CD14-positive monocyte (primary cell): ENCODE results near the gene PON3. TPM values are rescaled to one million over a fixed set of nuclear protein-coding genes. Genes with fewer than 3 reads are reported as not detected.

Source experiments
- DNase-seq, 3 donors: peaks; one replicate each; pipeline ENCODE4 v3.0.0-alpha.2; 2011 to 2022
- H2AFZ ChIP-seq: 2 replicates; pipeline ENCODE4 v1.6.0; 2012; ENCODE audit warnings: mild to moderate bottlenecking, low read depth, low read length, inconsistent platforms; ENCODE audit not compliant: insufficient read depth, poor library complexity, severe bottlenecking
- H3K27ac ChIP-seq, 2 donors: 1 replicate in 1 of 2; 2 replicates in 1 of 2; pipeline ENCODE4 v1.5.1; 2012 to 2013; ENCODE audit warnings: low read length in 2 of 2, control low read depth in 1 of 2, inconsistent platforms in 1 of 2, low read depth in 1 of 2, mild to moderate bottlenecking in 1 of 2
- H3K27me3 ChIP-seq, 2 donors: one replicate each; pipeline versions ENCODE4 v1.6.0 to v1.6.1; 2011 to 2013; ENCODE audit warnings: low read length in 2 of 2; ENCODE audit not compliant: control insufficient read depth in 2 of 2, insufficient read depth in 2 of 2
- H3K36me3 ChIP-seq, 2 donors: replicated peaks in 1 of 2; 1 replicate in 1 of 2; 2 replicates in 1 of 2; pipeline versions ENCODE4 v1.5.1 to v1.6.1; 2012 to 2013; ENCODE audit warnings: low read length in 2 of 2, control low read depth in 1 of 2, inconsistent platforms in 1 of 2, mild to moderate bottlenecking in 1 of 2; ENCODE audit not compliant: insufficient read depth in 2 of 2, control insufficient read depth in 1 of 2
- H3K4me1 ChIP-seq, 2 donors: 1 replicate in 1 of 2; 2 replicates in 1 of 2; pipeline versions ENCODE4 v1.5.1 to v1.6.1; 2012 to 2013; ENCODE audit warnings: low read length in 2 of 2, control low read depth in 1 of 2, inconsistent platforms in 1 of 2, mild to moderate bottlenecking in 1 of 2, moderate library complexity in 1 of 2; ENCODE audit not compliant: insufficient read depth in 2 of 2, control insufficient read depth in 1 of 2
- H3K4me2 ChIP-seq: replicated peaks from 2 replicates; pipeline ENCODE3; 2012; ENCODE audit warnings: low read length, moderate library complexity, mild to moderate bottlenecking; ENCODE audit not compliant: poor library complexity, severe bottlenecking; ENCODE audit errors: extremely low read depth
- H3K4me3 ChIP-seq, 3 experiments: fragments of 200-600 bp in 1 of 3; sonication (generic) in 1 of 3; replicated peaks in 1 of 3; 1 replicate in 2 of 3; 2 replicates in 1 of 3; pipeline ENCODE4 v1.5.1; 2011 to 2013; ENCODE audit warnings: low read length in 3 of 3, mild to moderate bottlenecking in 3 of 3, control low read depth in 2 of 3, low read depth in 2 of 3, inconsistent platforms in 1 of 3, moderate library complexity in 1 of 3
- H3K79me2 ChIP-seq: 2 replicates; pipeline ENCODE4 v1.6.0; 2012; ENCODE audit warnings: mild to moderate bottlenecking, control low read depth, inconsistent platforms, low read length, moderate library complexity; ENCODE audit not compliant: insufficient read depth
- H3K9ac ChIP-seq: 2 replicates; pipeline ENCODE4 v1.6.0; 2017; ENCODE audit warnings: low read length, mild to moderate bottlenecking; ENCODE audit not compliant: insufficient read depth, poor library complexity, severe bottlenecking
- H3K9me3 ChIP-seq, 2 donors: replicated peaks in 1 of 2; 1 replicate in 1 of 2; 2 replicates in 1 of 2; pipeline versions ENCODE4 v1.5.1 to v1.6.1; 2012 to 2013; ENCODE audit warnings: low read length in 2 of 2, control low read depth in 1 of 2; ENCODE audit not compliant: control insufficient read depth in 1 of 2, insufficient read depth in 1 of 2
- H4K20me1 ChIP-seq: 2 replicates; pipeline ENCODE4 v1.6.0; 2012; ENCODE audit warnings: mild to moderate bottlenecking, low read length, control low read depth, moderate library complexity; ENCODE audit not compliant: insufficient read depth
- H3K27ac Mint-ChIP-seq, 7 donors: one replicate each; pipeline ENCODE4 v1.8.0; 2020; ENCODE audit warnings: mild to moderate bottlenecking in 7 of 7, mixed read lengths in 7 of 7, moderate library complexity in 6 of 7, inconsistent platforms in 2 of 7
- H3K27me3 Mint-ChIP-seq, 3 donors: one replicate each; pipeline ENCODE4 v1.8.0; 2021 to 2022; ENCODE audit warnings: low read depth in 3 of 3, mild to moderate bottlenecking in 3 of 3, mixed read lengths in 3 of 3, moderate library complexity in 3 of 3, inconsistent platforms in 1 of 3
- H3K36me3 Mint-ChIP-seq, 2 donors: one replicate each; pipeline ENCODE4 v1.8.0; 2020; ENCODE audit warnings: mixed read lengths in 2 of 2, inconsistent platforms in 1 of 2, mild to moderate bottlenecking in 1 of 2
- H3K4me1 Mint-ChIP-seq: one replicate; pipeline ENCODE4 v1.8.0; 2020; ENCODE audit warnings: mild to moderate bottlenecking, mixed read lengths
- H3K4me3 Mint-ChIP-seq, 2 donors: one replicate each; pipeline ENCODE4 v1.8.0; 2020; ENCODE audit warnings: mild to moderate bottlenecking in 2 of 2, mixed read lengths in 2 of 2, moderate library complexity in 1 of 2
- H3K9me3 Mint-ChIP-seq, 7 donors: one replicate each; pipeline ENCODE4 v1.8.0; 2020 to 2022; ENCODE audit warnings: mixed read lengths in 7 of 7, mild to moderate bottlenecking in 6 of 7, moderate library complexity in 6 of 7, inconsistent platforms in 2 of 7
- WGBS: methylation state at CpG from one replicate; pipeline ENCODE4 v1.1.5; 2013; ENCODE audit warnings: missing lambda C conversion rate; ENCODE audit not compliant: insufficient coverage; 5-methylcytosine and 5-hydroxymethylcytosine counted together
- intact Hi-C, 2 donors: fragments of 100-400 bp; cut with micrococcal nuclease; formaldehyde crosslinking; loops; one replicate each; pipeline versions ENCODE4 v1.15.0 to v1.15.1; 2023
- polyA plus RNA-seq, 3 donors: library from polyadenylated mRNA; depleted of rRNA in 1 of 3; unstranded in 2 of 3; stranded (reverse) in 1 of 3; fragments of 300-500 nt in 2 of 3; fragments of >200 nt in 1 of 3; fragmentation: Illumina TruSeq in 2 of 3; gene quantifications; 1 replicate in 2 of 3; 2 replicates in 1 of 3; pipeline ENCODE4 v1.2.3, GENCODE V29; 2012 to 2021
- TF ChIP-seq, protein P1 (sequence below): fragments of 200-600 bp; IDR thresholded peaks from one replicate; pipeline ENCODE4 v1.8.0; 2022; ENCODE audit warnings: antibody characterized with exemption, mild to moderate bottlenecking

PON3 gene
- polyA plus RNA-seq, 3 donors = not detected

- no peak overlapping the region for H3K27ac ChIP-seq
- no CpG with 5 or more reads among the region's 2 CpGs for WGBS
- no peaks in the 10 kb centered on the region for H3K36me3 ChIP-seq
- Mint-ChIP-seq H3K4me3 (no peak overlapping the region), H3K4me1 (no peaks in the 10 kb centered on the region), H3K36me3 (no peaks in the 10 kb centered on the region), H3K27ac (no peak overlapping the region), H3K27me3 (peaks cover 0 to 3% (median 2%) of the 10 kb centered on the region in 3 donors), H3K9me3 (peaks cover 0 to 3% (median 0%) of the 10 kb centered on the region in 7 donors)
- H3K9ac ChIP-seq = no peak overlapping the region
- no peaks in the 10 kb centered on the region for H3K4me1 ChIP-seq
- no peak overlapping the region for H2AFZ ChIP-seq
- H3K4me3 ChIP-seq = no peak overlapping the region
- H3K27me3 ChIP-seq = no peaks in the 10 kb centered on the region
- H3K79me2 ChIP-seq = no peaks in the 10 kb centered on the region
- no peak overlapping the region for H3K4me2 ChIP-seq
- DNase-seq = no peak
- intact Hi-C loops = no loop called here
- H4K20me1 ChIP-seq = no peaks in the 10 kb centered on the region
- no peaks in the 10 kb centered on the region for H3K9me3 ChIP-seq
- TF ChIP-seq, protein P1, sequence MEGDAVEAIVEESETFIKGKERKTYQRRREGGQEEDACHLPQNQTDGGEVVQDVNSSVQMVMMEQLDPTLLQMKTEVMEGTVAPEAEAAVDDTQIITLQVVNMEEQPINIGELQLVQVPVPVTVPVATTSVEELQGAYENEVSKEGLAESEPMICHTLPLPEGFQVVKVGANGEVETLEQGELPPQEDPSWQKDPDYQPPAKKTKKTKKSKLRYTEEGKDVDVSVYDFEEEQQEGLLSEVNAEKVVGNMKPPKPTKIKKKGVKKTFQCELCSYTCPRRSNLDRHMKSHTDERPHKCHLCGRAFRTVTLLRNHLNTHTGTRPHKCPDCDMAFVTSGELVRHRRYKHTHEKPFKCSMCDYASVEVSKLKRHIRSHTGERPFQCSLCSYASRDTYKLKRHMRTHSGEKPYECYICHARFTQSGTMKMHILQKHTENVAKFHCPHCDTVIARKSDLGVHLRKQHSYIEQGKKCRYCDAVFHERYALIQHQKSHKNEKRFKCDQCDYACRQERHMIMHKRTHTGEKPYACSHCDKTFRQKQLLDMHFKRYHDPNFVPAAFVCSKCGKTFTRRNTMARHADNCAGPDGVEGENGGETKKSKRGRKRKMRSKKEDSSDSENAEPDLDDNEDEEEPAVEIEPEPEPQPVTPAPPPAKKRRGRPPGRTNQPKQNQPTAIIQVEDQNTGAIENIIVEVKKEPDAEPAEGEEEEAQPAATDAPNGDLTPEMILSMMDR = no peak
Observed at GRCh38 chr7:95316588-95316987, 79.6 kb downstream of the PON3 start.

DNA sequence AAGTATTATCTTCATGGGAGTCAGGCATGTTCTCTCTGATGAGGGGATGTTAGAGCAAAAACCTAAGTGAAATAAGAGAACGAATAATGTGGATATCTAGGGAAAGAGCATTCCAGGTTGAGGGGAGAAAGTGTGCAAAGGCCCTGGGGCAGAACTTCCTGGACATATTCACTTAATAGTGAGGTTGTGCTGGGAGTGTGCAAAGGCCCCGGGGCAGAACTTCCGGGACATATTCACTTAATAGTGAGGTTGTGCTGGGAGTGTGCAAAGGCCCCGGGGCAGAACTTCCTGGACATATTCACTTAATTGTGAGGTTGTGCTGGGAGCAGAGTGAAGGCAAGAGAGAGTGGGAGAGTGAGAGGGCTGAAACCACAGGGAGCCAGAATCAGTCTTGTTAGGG, 83.6 kb downstream of the PON3 start:
- no peak overlapping the region for H2AFZ ChIP-seq
- no peak overlapping the region for H3K27ac Mint-ChIP-seq
- no peaks in the 10 kb centered on the region for H4K20me1 ChIP-seq

More for the DNA sequence above, 83.6 kb downstream of the PON3 start:
- Histone ChIP-seq H3K79me2 (no peaks in the 10 kb centered on the region), H3K9me3 (no peaks in the 10 kb centered on the region), H3K9ac (no peak overlapping the region), H3K4me2 (no peak overlapping the region), H3K36me3 (no peaks in the 10 kb centered on the region), H3K27me3 (no peaks in the 10 kb centered on the region), H3K4me3 (no peak overlapping the region), H3K4me1 (no peaks in the 10 kb centered on the region), H3K27ac (no peak overlapping the region)
- intact Hi-C loops = no loop called here
- Mint-ChIP-seq H3K4me3 (no peak overlapping the region), H3K36me3 (no peaks in the 10 kb centered on the region), H3K9me3 (peaks cover 0 to 3% (median 0%) of the 10 kb centered on the region in 7 donors), H3K4me1 (no peaks in the 10 kb centered on the region), H3K27me3 (peaks cover 0 to 5% (median 4%) of the 10 kb centered on the region in 3 donors)
- WGBS = 89% methylated on average over 3 of the region's 4 CpGs
- TF ChIP-seq, protein P1 = no peak
- DNase-seq = no peak
